SK-N-SH treated with all-trans-retinoic acid at 6 μM for 48 hours (cell line): ENCODE results near the gene TM9SF2.

ENCODE experiments used
- ATAC-seq: fragments of 200-7000 bp; cut with Tn5 transposase; 3 replicates; pipeline ENCODE4 v1.9.1; 2020; ENCODE audit warnings: mild to moderate bottlenecking, moderate library complexity
- ARNTL ChIP-seq: fragments of 450-650 bp; formaldehyde crosslinking; IDR thresholded peaks from 2 replicates; pipeline ENCODE4 v1.5.0; 2020; ENCODE audit warnings: low read depth, mild to moderate bottlenecking, moderate library complexity, borderline replicate concordance
- BACH2 ChIP-seq: fragments of 250-450 bp; sonication (Bioruptor Pico); IDR thresholded peaks from 2 replicates; pipeline ENCODE4 v1.9.0; 2021; ENCODE audit warnings: mild to moderate bottlenecking, borderline replicate concordance
- CSDC2 ChIP-seq: fragments of 250-450 bp; sonication (Bioruptor Pico); IDR thresholded peaks from 2 replicates; pipeline ENCODE4 v1.5.0; 2020; ENCODE audit warnings: mild to moderate bottlenecking, moderate library complexity
- ESRRG ChIP-seq: fragments of 250-450 bp; sonication (Bioruptor Pico); IDR thresholded peaks from 2 replicates; pipeline ENCODE4 v1.6.1; 2021; ENCODE audit warnings: mild to moderate bottlenecking
- GLIS3 ChIP-seq: fragments of 250-450 bp; sonication (Bioruptor Pico); IDR thresholded peaks from 2 replicates; pipeline ENCODE4 v1.5.0; 2020; ENCODE audit warnings: mild to moderate bottlenecking, moderate library complexity
- ISL1 ChIP-seq: fragments of 250-450 bp; sonication (Bioruptor Pico); IDR thresholded peaks from 2 replicates; pipeline ENCODE4 v2.1.2; 2022; ENCODE audit warnings: mild to moderate bottlenecking, moderate library complexity
- OSR1 ChIP-seq: fragments of 250-450 bp; sonication (Bioruptor Pico); IDR thresholded peaks from 2 replicates; pipeline ENCODE4 v1.8.0; 2022; ENCODE audit warnings: moderate library complexity, mild to moderate bottlenecking, inconsistent platforms
- PPARA ChIP-seq: fragments of 250-450 bp; sonication (Bioruptor Pico); IDR thresholded peaks from 2 replicates; pipeline ENCODE4 v1.5.0; 2020; ENCODE audit warnings: mild to moderate bottlenecking, borderline replicate concordance
- SNAI2 ChIP-seq: fragments of 250-450 bp; sonication (Bioruptor Pico); IDR thresholded peaks from 2 replicates; pipeline ENCODE4 v1.5.0; 2020; ENCODE audit warnings: mild to moderate bottlenecking, moderate library complexity
- TCF4 ChIP-seq: fragments of 250-450 bp; sonication (Bioruptor Pico); IDR thresholded peaks from 2 replicates; pipeline ENCODE4 v1.8.0; 2021; ENCODE audit warnings: mild to moderate bottlenecking, moderate library complexity, borderline replicate concordance
- TOX ChIP-seq: fragments of 250-450 bp; sonication (Bioruptor Pico); IDR thresholded peaks from 2 replicates; pipeline ENCODE4 v1.8.0; 2021; ENCODE audit warnings: mild to moderate bottlenecking, moderate library complexity, borderline replicate concordance
- ZC3H10 ChIP-seq: fragments of 250-450 bp; sonication (Bioruptor Pico); IDR thresholded peaks from 2 replicates; pipeline ENCODE4 v1.5.1; 2021; ENCODE audit warnings: mild to moderate bottlenecking, moderate library complexity
- ZFP3 ChIP-seq: fragments of 250-450 bp; sonication (Bioruptor Pico); IDR thresholded peaks from 2 replicates; pipeline ENCODE4 v1.5.0; 2020; ENCODE audit warnings: mild to moderate bottlenecking, moderate library complexity
- ZFP30 ChIP-seq: fragments of 450-650 bp; formaldehyde crosslinking; IDR thresholded peaks from 2 replicates; pipeline ENCODE4 v1.5.0; 2022; ENCODE audit warnings: mild to moderate bottlenecking, moderate library complexity
- ZNF565 ChIP-seq: fragments of 450-650 bp; formaldehyde crosslinking; conservative IDR thresholded peaks from 2 replicates; pipeline ENCODE4 v1.5.0; 2020; ENCODE audit warnings: low read depth, mild to moderate bottlenecking, moderate library complexity
- ZNF70 ChIP-seq: fragments of 450-650 bp; formaldehyde crosslinking; IDR thresholded peaks from 2 replicates; pipeline ENCODE4 v1.5.0; 2020; ENCODE audit warnings: mild to moderate bottlenecking, moderate library complexity
- ZNF8 ChIP-seq: fragments of 450-650 bp; formaldehyde crosslinking; IDR thresholded peaks from 2 replicates; pipeline ENCODE4 v1.5.0; 2020; ENCODE audit warnings: mild to moderate bottlenecking, moderate library complexity
- TF ChIP-seq, protein P1 (sequence below): fragments of 250-450 bp; sonication (Bioruptor Pico); IDR thresholded peaks from 2 replicates; pipeline ENCODE4 v1.5.0; 2020; ENCODE audit warnings: mild to moderate bottlenecking, moderate library complexity
- TF ChIP-seq, protein P2 (sequence below): fragments of 250-450 bp; sonication (Bioruptor Pico); IDR thresholded peaks from 2 replicates; pipeline ENCODE4 v1.5.1; 2020; ENCODE audit warnings: low read depth, mild to moderate bottlenecking, moderate library complexity
- TF ChIP-seq, protein P3 (sequence below): fragments of 250-450 bp; sonication (Bioruptor Pico); IDR thresholded peaks from 2 replicates; pipeline ENCODE4 v1.8.0; 2021; ENCODE audit warnings: low read depth, mild to moderate bottlenecking, moderate library complexity, borderline replicate concordance
- TF ChIP-seq, protein P4 (sequence below): fragments of 250-450 bp; sonication (Bioruptor Pico); IDR thresholded peaks from 2 replicates; pipeline ENCODE4 v1.8.0; 2020; ENCODE audit warnings: mild to moderate bottlenecking, moderate library complexity, borderline replicate concordance

TM9SF2 gene

DNA sequence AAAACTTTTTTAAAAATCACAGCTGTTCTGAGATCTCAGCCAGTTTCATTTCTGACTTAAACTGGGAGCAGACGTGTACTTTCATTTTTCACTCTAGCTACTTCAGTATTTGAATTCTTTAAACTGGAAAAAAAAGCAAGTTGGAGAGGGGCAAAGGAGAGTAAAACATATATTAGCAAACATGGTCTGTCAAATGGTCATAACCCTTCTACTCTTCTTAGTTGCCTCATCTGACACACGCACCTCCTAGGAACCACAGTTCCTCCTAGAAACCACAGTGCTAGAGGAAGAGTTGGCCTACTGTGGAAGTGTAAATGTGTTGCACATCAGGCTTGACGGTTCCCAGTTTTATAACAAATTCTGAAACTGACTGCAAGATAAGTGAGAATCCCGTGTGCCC is 47.2 kb downstream of the TM9SF2 start:
- TF ChIP-seq, protein P1, sequence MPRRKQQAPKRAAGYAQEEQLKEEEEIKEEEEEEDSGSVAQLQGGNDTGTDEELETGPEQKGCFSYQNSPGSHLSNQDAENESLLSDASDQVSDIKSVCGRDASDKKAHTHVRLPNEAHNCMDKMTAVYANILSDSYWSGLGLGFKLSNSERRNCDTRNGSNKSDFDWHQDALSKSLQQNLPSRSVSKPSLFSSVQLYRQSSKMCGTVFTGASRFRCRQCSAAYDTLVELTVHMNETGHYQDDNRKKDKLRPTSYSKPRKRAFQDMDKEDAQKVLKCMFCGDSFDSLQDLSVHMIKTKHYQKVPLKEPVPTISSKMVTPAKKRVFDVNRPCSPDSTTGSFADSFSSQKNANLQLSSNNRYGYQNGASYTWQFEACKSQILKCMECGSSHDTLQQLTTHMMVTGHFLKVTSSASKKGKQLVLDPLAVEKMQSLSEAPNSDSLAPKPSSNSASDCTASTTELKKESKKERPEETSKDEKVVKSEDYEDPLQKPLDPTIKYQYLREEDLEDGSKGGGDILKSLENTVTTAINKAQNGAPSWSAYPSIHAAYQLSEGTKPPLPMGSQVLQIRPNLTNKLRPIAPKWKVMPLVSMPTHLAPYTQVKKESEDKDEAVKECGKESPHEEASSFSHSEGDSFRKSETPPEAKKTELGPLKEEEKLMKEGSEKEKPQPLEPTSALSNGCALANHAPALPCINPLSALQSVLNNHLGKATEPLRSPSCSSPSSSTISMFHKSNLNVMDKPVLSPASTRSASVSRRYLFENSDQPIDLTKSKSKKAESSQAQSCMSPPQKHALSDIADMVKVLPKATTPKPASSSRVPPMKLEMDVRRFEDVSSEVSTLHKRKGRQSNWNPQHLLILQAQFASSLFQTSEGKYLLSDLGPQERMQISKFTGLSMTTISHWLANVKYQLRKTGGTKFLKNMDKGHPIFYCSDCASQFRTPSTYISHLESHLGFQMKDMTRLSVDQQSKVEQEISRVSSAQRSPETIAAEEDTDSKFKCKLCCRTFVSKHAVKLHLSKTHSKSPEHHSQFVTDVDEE (CRISPR knock-in tag): no peak
- TF ChIP-seq CSDC2 (CRISPR knock-in tag) (no peak), ZNF565 (CRISPR knock-in tag) (no peak), TOX (CRISPR knock-in tag) (no peak), ZNF8 (CRISPR knock-in tag) (no peak), GLIS3 (no peak), OSR1 (CRISPR knock-in tag) (no peak), ZC3H10 (CRISPR knock-in tag) (no peak), TCF4 (CRISPR knock-in tag) (no peak), BACH2 (CRISPR knock-in tag) (no peak), ZNF70 (no peak), ZFP30 (no peak), ZFP3 (CRISPR knock-in tag) (no peak)
- TF ChIP-seq, protein P2, sequence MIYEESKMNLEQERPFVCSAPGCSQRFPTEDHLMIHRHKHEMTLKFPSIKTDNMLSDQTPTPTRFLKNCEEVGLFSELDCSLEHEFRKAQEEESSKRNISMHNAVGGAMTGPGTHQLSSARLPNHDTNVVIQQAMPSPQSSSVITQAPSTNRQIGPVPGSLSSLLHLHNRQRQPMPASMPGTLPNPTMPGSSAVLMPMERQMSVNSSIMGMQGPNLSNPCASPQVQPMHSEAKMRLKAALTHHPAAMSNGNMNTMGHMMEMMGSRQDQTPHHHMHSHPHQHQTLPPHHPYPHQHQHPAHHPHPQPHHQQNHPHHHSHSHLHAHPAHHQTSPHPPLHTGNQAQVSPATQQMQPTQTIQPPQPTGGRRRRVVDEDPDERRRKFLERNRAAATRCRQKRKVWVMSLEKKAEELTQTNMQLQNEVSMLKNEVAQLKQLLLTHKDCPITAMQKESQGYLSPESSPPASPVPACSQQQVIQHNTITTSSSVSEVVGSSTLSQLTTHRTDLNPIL (CRISPR knock-in tag): no peak
- TF ChIP-seq, protein P3, sequence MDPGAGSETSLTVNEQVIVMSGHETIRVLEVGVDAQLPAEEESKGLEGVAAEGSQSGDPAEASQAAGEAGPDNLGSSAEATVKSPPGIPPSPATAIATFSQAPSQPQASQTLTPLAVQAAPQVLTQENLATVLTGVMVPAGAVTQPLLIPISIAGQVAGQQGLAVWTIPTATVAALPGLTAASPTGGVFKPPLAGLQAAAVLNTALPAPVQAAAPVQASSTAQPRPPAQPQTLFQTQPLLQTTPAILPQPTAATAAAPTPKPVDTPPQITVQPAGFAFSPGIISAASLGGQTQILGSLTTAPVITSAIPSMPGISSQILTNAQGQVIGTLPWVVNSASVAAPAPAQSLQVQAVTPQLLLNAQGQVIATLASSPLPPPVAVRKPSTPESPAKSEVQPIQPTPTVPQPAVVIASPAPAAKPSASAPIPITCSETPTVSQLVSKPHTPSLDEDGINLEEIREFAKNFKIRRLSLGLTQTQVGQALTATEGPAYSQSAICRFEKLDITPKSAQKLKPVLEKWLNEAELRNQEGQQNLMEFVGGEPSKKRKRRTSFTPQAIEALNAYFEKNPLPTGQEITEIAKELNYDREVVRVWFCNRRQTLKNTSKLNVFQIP (CRISPR knock-in tag): no peak
- TF ChIP-seq, protein P4, sequence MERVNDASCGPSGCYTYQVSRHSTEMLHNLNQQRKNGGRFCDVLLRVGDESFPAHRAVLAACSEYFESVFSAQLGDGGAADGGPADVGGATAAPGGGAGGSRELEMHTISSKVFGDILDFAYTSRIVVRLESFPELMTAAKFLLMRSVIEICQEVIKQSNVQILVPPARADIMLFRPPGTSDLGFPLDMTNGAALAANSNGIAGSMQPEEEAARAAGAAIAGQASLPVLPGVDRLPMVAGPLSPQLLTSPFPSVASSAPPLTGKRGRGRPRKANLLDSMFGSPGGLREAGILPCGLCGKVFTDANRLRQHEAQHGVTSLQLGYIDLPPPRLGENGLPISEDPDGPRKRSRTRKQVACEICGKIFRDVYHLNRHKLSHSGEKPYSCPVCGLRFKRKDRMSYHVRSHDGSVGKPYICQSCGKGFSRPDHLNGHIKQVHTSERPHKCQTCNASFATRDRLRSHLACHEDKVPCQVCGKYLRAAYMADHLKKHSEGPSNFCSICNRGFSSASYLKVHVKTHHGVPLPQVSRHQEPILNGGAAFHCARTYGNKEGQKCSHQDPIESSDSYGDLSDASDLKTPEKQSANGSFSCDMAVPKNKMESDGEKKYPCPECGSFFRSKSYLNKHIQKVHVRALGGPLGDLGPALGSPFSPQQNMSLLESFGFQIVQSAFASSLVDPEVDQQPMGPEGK (CRISPR knock-in tag): no peak
- no peak for ATAC-seq

DNA sequence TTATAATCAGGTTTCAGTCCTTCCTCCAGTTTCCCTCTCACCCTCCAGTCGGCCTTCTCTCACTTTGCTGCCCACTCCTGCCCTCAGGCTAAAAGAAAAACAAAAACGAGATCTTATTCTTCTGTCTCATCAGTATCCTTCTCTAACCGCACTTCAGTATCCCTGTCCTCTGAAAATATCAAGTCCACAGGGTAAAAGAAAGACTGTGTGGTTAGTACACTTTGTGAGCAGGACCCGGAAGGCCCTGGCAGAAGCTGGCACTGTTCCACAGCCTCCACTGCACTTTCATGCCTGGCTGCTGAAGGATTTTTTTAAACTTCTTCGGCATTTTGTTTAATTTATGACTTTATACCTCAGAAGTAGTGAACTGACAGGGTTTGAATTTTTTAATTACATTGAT is 51.8 kb downstream of the TM9SF2 start:
- no peak for TF ChIP-seq ZNF8 (CRISPR knock-in tag)
- TF ChIP-seq ZFP3 (CRISPR knock-in tag): no peak
- no peak for TF ChIP-seq ESRRG (CRISPR knock-in tag)
- TF ChIP-seq, protein P3 (CRISPR knock-in tag): no peak
- no peak for TF ChIP-seq ZNF565 (CRISPR knock-in tag)
- no peak for TF ChIP-seq ZNF70
- TF ChIP-seq ARNTL (CRISPR knock-in tag): no peak
- TF ChIP-seq, protein P1 (CRISPR knock-in tag): no peak
- no peak for TF ChIP-seq GLIS3
- no peak for TF ChIP-seq SNAI2 (CRISPR knock-in tag)
- TF ChIP-seq CSDC2 (CRISPR knock-in tag): no peak
- TF ChIP-seq BACH2 (CRISPR knock-in tag): no peak
- no peak for TF ChIP-seq OSR1 (CRISPR knock-in tag)
- TF ChIP-seq PPARA: no peak
- no peak for TF ChIP-seq TCF4 (CRISPR knock-in tag)
- TF ChIP-seq ISL1 (CRISPR knock-in tag): no peak
- no peak for ATAC-seq
